Ovary (tissue), 3 donors: ENCODE results near the gene CALY.

Source experiments
- EP300 ChIP-seq: sonication (generic); formaldehyde crosslinking; IDR thresholded peaks from one replicate; pipeline ENCODE4 v1.6.1; 2017; ENCODE audit warnings: antibody characterized with exemption
- POLR2A ChIP-seq: fragments of 450-650 bp; IDR thresholded peaks from one replicate; pipeline ENCODE4 v1.6.1; 2017; ENCODE audit warnings: antibody characterized with exemption, mild to moderate bottlenecking, moderate library complexity
- TF ChIP-seq, protein P1 (sequence below), 3 donors: fragments of 450-650 bp in 2 of 3; fragments of 200-600 bp in 1 of 3; IDR thresholded peaks; one replicate each; pipeline versions ENCODE4 v1.5.1 to v1.8.0; 2016 to 2022; ENCODE audit warnings: antibody characterized with exemption in 3 of 3, mild to moderate bottlenecking in 1 of 3
- donor health status: DM: no; HTN: no; CAD: no.

DNA sequence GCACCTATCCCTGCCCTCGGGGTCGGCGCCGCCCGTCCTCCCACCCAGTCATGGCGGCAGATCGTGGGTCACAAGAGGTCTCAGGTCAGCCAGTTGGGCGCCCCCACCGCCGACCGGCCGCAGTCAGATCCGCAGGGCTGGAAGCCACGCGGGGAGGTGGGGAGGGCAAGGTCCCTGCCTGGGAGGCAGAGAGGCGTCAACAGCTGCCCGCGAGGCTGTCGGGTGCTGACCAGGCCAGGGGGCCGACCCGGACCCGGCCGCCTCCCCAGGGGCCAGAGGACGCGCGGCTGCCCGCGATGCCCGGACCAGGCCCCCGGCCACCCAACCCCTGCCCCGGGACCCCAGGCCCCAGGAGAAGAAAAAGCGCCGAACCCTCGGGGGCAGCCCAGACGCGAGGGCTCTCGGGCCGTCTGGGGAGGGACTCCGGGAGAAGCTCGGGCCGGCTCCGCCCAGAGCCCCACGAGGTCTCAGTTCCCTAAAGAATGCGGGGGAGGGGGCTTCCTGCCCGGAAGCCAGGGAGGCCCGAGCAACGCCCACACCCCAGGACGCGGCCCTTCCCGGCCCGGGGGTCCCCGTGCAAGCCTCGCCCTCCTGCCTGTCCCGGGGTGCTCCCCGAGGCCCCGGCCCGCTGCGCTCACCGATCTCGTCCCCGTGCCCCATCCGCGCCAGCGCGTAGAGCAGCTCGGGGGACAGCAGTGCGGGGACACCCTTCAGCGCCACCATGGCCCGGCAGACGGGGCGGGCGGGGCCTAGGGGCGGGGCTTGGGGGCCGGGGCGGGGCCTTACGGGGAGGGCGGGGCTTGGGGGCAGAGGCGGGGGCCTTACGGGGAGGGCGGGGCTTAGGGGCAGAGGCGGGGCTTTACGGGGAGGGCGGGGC lies 20.8 kb upstream of the CALY start, which contains the start of gene FUOM:
- TF ChIP-seq, protein P1, sequence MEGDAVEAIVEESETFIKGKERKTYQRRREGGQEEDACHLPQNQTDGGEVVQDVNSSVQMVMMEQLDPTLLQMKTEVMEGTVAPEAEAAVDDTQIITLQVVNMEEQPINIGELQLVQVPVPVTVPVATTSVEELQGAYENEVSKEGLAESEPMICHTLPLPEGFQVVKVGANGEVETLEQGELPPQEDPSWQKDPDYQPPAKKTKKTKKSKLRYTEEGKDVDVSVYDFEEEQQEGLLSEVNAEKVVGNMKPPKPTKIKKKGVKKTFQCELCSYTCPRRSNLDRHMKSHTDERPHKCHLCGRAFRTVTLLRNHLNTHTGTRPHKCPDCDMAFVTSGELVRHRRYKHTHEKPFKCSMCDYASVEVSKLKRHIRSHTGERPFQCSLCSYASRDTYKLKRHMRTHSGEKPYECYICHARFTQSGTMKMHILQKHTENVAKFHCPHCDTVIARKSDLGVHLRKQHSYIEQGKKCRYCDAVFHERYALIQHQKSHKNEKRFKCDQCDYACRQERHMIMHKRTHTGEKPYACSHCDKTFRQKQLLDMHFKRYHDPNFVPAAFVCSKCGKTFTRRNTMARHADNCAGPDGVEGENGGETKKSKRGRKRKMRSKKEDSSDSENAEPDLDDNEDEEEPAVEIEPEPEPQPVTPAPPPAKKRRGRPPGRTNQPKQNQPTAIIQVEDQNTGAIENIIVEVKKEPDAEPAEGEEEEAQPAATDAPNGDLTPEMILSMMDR (IDR thresholded peaks at IDR 0.05) = no peak
- no peak for TF ChIP-seq POLR2A
- no peak for TF ChIP-seq EP300
